ENCODE results near the gene IMPG2.

DNA sequence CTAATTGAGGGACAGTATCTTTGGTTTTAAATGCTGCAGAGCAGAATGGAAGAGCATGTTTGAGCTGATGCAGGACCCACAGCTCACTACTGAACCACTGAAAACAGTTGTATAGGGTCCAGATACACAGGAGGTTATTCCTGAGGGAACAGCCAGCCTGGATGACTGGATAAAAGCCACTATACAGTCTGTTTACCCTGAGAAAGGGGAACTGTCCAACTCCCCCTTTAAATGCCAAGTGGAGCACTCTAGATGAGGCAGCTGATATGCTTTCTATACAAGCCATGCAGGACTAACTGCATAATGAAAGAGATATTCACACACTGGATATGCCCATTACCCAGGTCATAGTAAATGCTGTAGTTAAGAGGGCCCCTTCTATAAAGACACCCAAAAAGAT, 138.6 kb downstream of the IMPG2 start:
- TF ChIP-seq, protein P1, sequence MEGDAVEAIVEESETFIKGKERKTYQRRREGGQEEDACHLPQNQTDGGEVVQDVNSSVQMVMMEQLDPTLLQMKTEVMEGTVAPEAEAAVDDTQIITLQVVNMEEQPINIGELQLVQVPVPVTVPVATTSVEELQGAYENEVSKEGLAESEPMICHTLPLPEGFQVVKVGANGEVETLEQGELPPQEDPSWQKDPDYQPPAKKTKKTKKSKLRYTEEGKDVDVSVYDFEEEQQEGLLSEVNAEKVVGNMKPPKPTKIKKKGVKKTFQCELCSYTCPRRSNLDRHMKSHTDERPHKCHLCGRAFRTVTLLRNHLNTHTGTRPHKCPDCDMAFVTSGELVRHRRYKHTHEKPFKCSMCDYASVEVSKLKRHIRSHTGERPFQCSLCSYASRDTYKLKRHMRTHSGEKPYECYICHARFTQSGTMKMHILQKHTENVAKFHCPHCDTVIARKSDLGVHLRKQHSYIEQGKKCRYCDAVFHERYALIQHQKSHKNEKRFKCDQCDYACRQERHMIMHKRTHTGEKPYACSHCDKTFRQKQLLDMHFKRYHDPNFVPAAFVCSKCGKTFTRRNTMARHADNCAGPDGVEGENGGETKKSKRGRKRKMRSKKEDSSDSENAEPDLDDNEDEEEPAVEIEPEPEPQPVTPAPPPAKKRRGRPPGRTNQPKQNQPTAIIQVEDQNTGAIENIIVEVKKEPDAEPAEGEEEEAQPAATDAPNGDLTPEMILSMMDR (conservative IDR thresholded peaks at IDR 0.05 in 1 of 2, IDR thresholded peaks at IDR 0.05 in 1 of 2; ENCODE audit: low read depth in 1 of 2, low read length in 2 of 2), result no peak
- TF ChIP-seq EZH2 (IDR thresholded peaks at IDR 0.05; ENCODE audit: low read length, missing control alignments), result no peak

All from fibroblast of lung (primary cell).